ENCODE measurements around the gene TRIM44. TPM values are rescaled to one million over a fixed set of nuclear protein-coding genes. Genes with fewer than 3 reads are reported as not detected.
"Not testable (repeated sequence)": the region's sequence is repeated elsewhere in the genome, so short reads cannot be mapped to it uniquely, and the experiment has no call there.

Gene TRIM44
- total RNA-seq, 4 donors from 2014 or later = 6.8 to 32.0 (median 13.5) TPM

GRCh38 chr11:35750981-35751663, 88.5 kb downstream of the TRIM44 start:
- H3K4me3 ChIP-seq = no peak overlapping the region
- intact Hi-C loops (cut with DNase I) = no loop called here
- no peak for DNase-seq
- H3K9me3 ChIP-seq = no peaks in the 10 kb centered on the region
- H3K4me1 ChIP-seq = peaks cover 0 to 14% (median 11%) of the 10 kb centered on the region in 3 donors
- no peaks in the 10 kb centered on the region for H3K36me3 ChIP-seq
- no peak overlapping the region for H3K27ac ChIP-seq
- TF ChIP-seq CTCF (IDR thresholded peaks at IDR 0.05) = no peak
- H3K27me3 ChIP-seq = no peaks in the 10 kb centered on the region
- 68 to 77% methylated on average over 4 of the region's 4 CpGs for WGBS, 2 donors

- WGBS, 2 donors = 28 to 48% methylated on average over 1 of the region's 1 CpG
- intact Hi-C loops (cut with DNase I) = no loop called here
- no peak for DNase-seq
These were observed 89.1 kb downstream of the TRIM44 start for GRCh38 chr11:35751664-35752061.

GRCh38 chr11:35752115-35752514, 89.5 kb downstream of the TRIM44 start:
- no peak overlapping the region for H3K27ac ChIP-seq
- no peaks in the 10 kb centered on the region for H3K9me3 ChIP-seq
- H3K4me1 ChIP-seq = peaks cover 0 to 14% (median 11%) of the 10 kb centered on the region in 3 donors
- WGBS, 2 donors = 25 to 34% methylated on average over 3 of the region's 3 CpGs
- H3K36me3 ChIP-seq = no peaks in the 10 kb centered on the region
- TF ChIP-seq CTCF (IDR thresholded peaks at IDR 0.05) (no peak), POLR2A (IDR thresholded peaks at IDR 0.05) (no peak)
- DNase-seq = no peak
- intact Hi-C loops (cut with DNase I) = no loop called here
- no peaks in the 10 kb centered on the region for H3K27me3 ChIP-seq
- no peak overlapping the region for H3K4me3 ChIP-seq

More at GRCh38 chr11:35751664-35752061, 89.1 kb downstream of the TRIM44 start:
- Histone ChIP-seq H3K27ac (no peak overlapping the region), H3K36me3 (no peaks in the 10 kb centered on the region), H3K4me3 (no peak overlapping the region), H3K27me3 (no peaks in the 10 kb centered on the region), H3K4me1 (peaks cover 0 to 14% (median 11%) of the 10 kb centered on the region in 3 donors), H3K9me3 (no peaks in the 10 kb centered on the region)
- TF ChIP-seq POLR2A (IDR thresholded peaks at IDR 0.05) = no peak
- TF ChIP-seq CTCF (IDR thresholded peaks at IDR 0.05) = no peak

- DNase-seq; H3K4me3 ChIP-seq; H3K9me3 ChIP-seq; H3K27me3 ChIP-seq; H3K36me3 ChIP-seq; H3K27ac ChIP-seq; intact Hi-C loops (cut with DNase I): not testable (repeated sequence)
- peaks cover 0 to 14% (median 11%) of the 10 kb centered on the region in 3 donors for H3K4me1 ChIP-seq
- WGBS, 2 donors = 81 to 82% methylated on average over 6 of the region's 6 CpGs
These were observed 91.0 kb downstream of the TRIM44 start for GRCh38 chr11:35753573-35753972.

GRCh38 chr11:35759951-35760350, 97.4 kb downstream of the TRIM44 start:
- H3K36me3 ChIP-seq = not testable (repeated sequence)

GRCh38 chr11:35761899-35762298, 99.3 kb downstream of the TRIM44 start:
- TF ChIP-seq POLR2A (IDR thresholded peaks at IDR 0.05) (no peak), CTCF (IDR thresholded peaks at IDR 0.05) (no peak)
- no peak overlapping the region for H3K4me3 ChIP-seq
- no peaks in the 10 kb centered on the region for H3K9me3 ChIP-seq
- H3K4me1 ChIP-seq = peaks cover 0 to 5% (median 0%) of the 10 kb centered on the region in 3 donors
- H3K27me3 ChIP-seq = no peaks in the 10 kb centered on the region
- intact Hi-C loops (cut with DNase I) = no loop called here
- no peak overlapping the region for H3K27ac ChIP-seq
- no peaks in the 10 kb centered on the region for H3K36me3 ChIP-seq
- no peak for DNase-seq
- WGBS, 2 donors = 50 to 73% methylated on average over 1 of the region's 1 CpG

More at GRCh38 chr11:35759951-35760350, 97.4 kb downstream of the TRIM44 start:
- H3K27ac ChIP-seq; DNase-seq; intact Hi-C loops (cut with DNase I); H3K4me3 ChIP-seq; H3K4me1 ChIP-seq; H3K27me3 ChIP-seq; H3K9me3 ChIP-seq: not testable (repeated sequence)
- WGBS, 2 donors = 54 to 82% methylated on average over 2 to 3 of the region's 8 CpGs

Data from esophagus squamous epithelium (tissue), 5 donors.